Mucosa of rectum (tissue), 2 donors: Measurements from ENCODE around the gene SLC17A5.
"Not testable (repeated sequence)": the region's sequence is repeated elsewhere in the genome, so short reads cannot be mapped to it uniquely, and the experiment has no call there.

Experiments
- H3K27ac ChIP-seq, 2 donors: one replicate each; pipeline ENCODE4 v1.7.0; 2013; ENCODE audit warnings: inconsistent platforms in 2 of 2, low read depth in 2 of 2, low read length in 2 of 2
- H3K27me3 ChIP-seq, 2 donors: one replicate each; pipeline ENCODE4 v1.7.0; 2013; ENCODE audit warnings: low read length in 2 of 2; ENCODE audit not compliant: control insufficient read depth in 2 of 2, insufficient read depth in 2 of 2
- H3K36me3 ChIP-seq, 2 donors: one replicate each; pipeline ENCODE4 v1.7.0; 2013; ENCODE audit warnings: low read length in 2 of 2; ENCODE audit not compliant: control insufficient read depth in 2 of 2, insufficient read depth in 2 of 2
- H3K4me1 ChIP-seq, 2 donors: one replicate each; pipeline ENCODE4 v1.7.0; 2013; ENCODE audit warnings: low read length in 2 of 2, mild to moderate bottlenecking in 1 of 2; ENCODE audit not compliant: control insufficient read depth in 2 of 2, insufficient read depth in 2 of 2
- H3K4me3 ChIP-seq, 2 donors: one replicate each; pipeline ENCODE4 v1.7.0; 2013; ENCODE audit warnings: low read length in 2 of 2
- H3K9ac ChIP-seq, 2 donors: one replicate each; pipeline ENCODE4 v1.7.0; 2013; ENCODE audit warnings: low read length in 2 of 2, low read depth in 1 of 2, mild to moderate bottlenecking in 1 of 2
- H3K9me3 ChIP-seq, 2 donors: one replicate each; pipeline ENCODE4 v1.7.0; 2013; ENCODE audit warnings: low read length in 2 of 2; ENCODE audit not compliant: control insufficient read depth in 2 of 2
- donor health status: healthy.
- donor health status: Normal muscosa, but diverticular disease.

The SLC17A5 gene

DNA sequence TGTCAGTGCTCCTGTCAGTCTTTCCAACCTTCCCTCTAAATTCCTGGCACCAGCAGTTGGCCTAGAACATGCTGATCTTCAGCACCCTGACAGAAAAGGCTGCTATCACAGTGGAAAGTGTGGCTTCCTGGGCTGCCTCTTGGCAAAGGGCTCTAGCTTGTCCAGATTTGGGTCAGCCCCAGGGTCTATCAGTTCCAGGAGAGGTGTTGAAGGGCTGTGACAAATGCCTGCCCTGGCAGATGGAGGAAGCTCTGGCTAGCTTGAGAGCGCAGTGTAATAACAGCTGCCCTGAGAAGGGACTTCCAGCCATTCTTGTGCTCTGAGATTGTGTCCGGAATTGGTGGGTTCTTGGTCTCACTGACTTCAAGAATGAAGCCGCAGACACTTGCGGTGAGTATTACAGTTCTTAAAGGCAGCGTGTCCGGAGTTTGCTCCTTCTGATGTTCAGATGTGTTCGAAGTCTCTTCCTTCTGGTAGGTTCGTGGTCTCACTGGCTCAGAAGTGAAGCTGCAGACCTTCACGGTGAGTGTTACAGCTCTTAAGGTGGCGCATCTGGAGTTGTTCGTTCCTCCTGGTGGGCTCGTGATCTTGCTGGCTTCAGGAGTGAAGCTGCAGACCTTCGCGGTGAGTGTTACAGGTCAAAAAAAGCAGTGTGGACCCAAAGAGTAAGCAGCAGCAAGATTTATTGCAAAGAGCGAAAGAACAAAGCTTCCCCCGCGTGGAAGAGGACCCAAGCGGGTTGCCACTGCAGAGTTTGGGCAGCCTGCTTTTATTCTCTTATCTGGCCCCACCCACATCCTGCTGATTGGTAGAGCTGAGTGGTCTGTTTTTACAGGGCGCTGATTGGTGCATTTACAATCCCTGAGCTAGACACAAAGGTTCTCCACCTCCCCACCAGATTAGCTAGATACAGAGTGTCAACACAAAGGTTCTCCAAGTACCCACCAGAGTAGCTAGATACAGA lies 82.3 kb downstream of the SLC17A5 start:
- H3K27me3 ChIP-seq, H3K36me3 ChIP-seq, H3K9ac ChIP-seq, H3K4me3 ChIP-seq, H3K27ac ChIP-seq, H3K9me3 ChIP-seq, H3K4me1 ChIP-seq: not testable (repeated sequence)

DNA sequence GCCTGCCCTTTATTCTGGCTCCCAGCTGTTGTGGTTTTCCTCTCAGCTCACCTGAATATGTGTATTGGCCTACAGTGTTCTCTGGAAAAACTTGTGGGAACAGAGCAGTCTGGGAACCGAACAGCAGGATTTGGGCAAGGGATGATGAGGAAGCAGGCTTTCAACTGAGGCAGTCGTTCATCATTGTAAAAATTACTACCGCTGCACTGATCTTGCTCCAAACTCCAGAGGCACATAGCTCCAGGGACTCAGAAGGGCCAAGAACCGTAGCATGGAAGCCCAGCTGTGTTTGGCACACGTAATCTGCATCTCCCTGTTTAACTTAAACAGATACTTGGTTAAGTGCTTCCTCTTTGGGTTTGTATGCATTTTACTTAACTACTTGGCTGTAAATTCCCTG lies 84.7 kb downstream of the SLC17A5 start:
- Histone ChIP-seq H3K4me1 (peaks cover 3 to 6% of the 10 kb centered on the region in 2 donors), H3K27me3 (no peaks in the 10 kb centered on the region), H3K4me3 (no peak overlapping the region), H3K9me3 (no peaks in the 10 kb centered on the region), H3K27ac (no peak overlapping the region), H3K36me3 (no peaks in the 10 kb centered on the region), H3K9ac (no peak overlapping the region)

DNA sequence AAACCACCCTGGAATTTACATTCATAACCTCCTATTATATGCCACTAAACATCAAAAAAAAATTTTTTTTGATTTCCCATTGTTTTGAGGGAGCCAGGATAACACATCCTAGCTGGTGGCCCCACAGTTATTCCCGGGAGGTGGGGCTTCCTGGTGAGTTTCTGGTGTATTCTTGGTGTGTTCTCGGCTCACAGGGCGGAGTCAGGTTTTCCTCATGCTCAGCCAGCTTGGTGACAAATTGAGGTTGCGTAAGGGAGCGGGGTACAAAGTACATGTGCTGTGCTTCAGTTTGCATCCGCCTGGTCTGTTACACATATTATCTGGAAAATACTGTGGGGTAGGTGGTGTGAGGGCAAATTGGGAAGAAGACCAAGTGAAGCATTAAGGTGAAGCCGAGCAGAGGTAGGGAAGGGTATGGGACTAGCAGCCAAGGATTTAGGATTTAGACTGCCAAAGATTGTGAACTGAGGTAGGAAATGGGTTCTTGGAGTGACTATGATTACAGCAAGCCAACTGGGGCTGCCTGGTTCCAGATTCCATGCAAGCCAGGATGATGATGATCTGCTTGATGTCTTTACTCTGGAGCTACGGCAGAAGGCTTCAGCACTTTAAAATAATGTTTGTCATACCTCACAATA lies 86.7 kb downstream of the SLC17A5 start:
- H3K9me3 ChIP-seq, result no peaks in the 10 kb centered on the region
- H3K36me3 ChIP-seq, result no peaks in the 10 kb centered on the region
- no peak overlapping the region for H3K9ac ChIP-seq
- H3K27ac ChIP-seq, result peak overlapping the region; percentile 44 to 74
- peak overlapping the region in 1 of 2 donors; percentile 44 for H3K4me3 ChIP-seq
- H3K27me3 ChIP-seq, result no peaks in the 10 kb centered on the region
- H3K4me1 ChIP-seq, result peaks cover 3 to 6% of the 10 kb centered on the region in 2 donors

GRCh38 chr6:73566486-73566871 lies 87.3 kb downstream of the SLC17A5 start:
- not testable (repeated sequence) for H3K27me3 ChIP-seq, H3K9me3 ChIP-seq, H3K9ac ChIP-seq, H3K4me3 ChIP-seq, H3K36me3 ChIP-seq, H3K4me1 ChIP-seq
- peak overlapping the region in 1 of 2 donors; percentile 44 for H3K27ac ChIP-seq

DNA sequence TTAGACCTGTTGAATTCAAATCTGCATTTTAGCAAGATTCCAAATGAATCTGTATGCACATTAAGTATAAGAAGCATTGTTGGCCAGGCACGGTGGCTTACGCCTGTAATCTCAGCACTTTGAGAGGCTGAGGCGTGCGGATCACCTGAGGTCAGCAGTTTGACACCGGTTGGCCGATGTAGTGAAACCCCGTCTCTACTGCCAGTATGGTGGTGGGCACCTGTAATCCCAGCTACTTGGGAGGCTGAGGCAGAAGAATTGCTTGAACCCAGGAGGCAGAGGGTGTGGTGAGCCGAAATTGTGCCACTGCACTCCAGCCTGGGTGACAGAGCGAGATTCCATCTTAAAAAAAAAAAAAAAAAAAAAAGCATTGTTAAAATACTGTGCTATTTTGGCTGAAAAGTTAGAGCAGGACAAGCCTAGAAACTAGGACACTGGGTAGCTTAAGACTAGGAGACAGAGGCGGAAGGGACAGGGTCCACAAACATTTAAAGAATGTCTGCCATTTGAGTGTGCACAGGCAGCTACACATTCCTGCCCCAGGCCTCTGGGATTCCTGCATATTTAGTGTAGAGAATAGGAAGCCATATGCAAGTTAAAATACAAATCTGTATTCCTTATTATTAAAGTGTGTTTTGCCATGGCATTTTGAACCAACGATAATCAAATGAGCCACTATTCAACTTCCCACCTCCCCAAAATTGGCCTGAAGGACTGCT lies 87.9 kb downstream of the SLC17A5 start:
- no peak overlapping the region for H3K9ac ChIP-seq
- H3K4me1 ChIP-seq, result peaks cover 3 to 6% of the 10 kb centered on the region in 2 donors
- H3K36me3 ChIP-seq, result no peaks in the 10 kb centered on the region
- no peak overlapping the region for H3K27ac ChIP-seq
- no peak overlapping the region for H3K4me3 ChIP-seq
- H3K27me3 ChIP-seq, result no peaks in the 10 kb centered on the region
- H3K9me3 ChIP-seq, result no peaks in the 10 kb centered on the region

DNA sequence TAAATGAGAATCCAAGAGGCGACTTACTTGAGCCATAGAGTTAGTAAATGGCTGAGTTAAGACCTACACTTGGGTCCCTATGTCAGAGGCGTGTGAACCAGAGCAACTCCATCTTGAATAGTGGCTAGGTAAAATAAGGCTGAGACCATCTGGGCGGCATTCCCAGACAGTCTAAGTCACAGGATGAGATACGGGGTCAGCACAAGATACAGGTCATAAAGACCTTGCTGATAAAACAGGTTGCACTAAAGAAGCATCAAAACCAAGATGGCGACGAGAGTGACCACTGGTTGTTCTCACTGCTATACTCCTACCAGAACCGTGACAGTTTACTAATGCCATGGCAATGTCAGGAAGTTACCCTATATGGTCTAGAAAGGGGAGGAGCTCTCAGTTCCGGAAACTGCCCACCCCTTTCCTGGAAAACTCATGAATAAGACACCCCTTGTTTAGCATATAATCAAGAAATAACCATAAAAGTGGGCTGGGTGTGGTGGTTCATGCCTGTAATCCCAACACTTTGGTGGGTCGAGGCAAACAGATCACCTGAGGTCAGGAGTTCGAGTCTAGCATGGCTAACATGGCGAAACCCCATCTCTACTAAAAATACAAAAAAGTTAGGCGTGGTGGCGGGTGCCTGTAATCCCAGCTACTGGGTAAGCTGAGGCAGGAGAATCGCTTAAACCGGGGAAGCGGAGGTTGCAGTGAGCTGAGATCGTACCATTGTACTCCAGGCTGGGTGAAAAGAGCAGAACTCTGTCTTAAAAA lies 89.0 kb downstream of the SLC17A5 start:
- no peaks in the 10 kb centered on the region for H3K27me3 ChIP-seq
- H3K36me3 ChIP-seq, result no peaks in the 10 kb centered on the region
- H3K27ac ChIP-seq, result no peak overlapping the region
- H3K9ac ChIP-seq, result no peak overlapping the region
- no peaks in the 10 kb centered on the region for H3K9me3 ChIP-seq
- H3K4me1 ChIP-seq, result peaks cover 3 to 6% of the 10 kb centered on the region in 2 donors
- H3K4me3 ChIP-seq, result no peak overlapping the region

GRCh38 chr6:73562558-73562957 lies 91.2 kb downstream of the SLC17A5 start:
- no peak overlapping the region for H3K9ac ChIP-seq
- no peaks in the 10 kb centered on the region for H3K9me3 ChIP-seq
- H3K4me1 ChIP-seq, result peaks cover 3 to 6% of the 10 kb centered on the region in 2 donors
- no peak overlapping the region for H3K27ac ChIP-seq
- H3K36me3 ChIP-seq, result no peaks in the 10 kb centered on the region
- H3K4me3 ChIP-seq, result no peak overlapping the region
- H3K27me3 ChIP-seq, result no peaks in the 10 kb centered on the region

- no peak overlapping the region for H3K9ac ChIP-seq
- no peaks in the 10 kb centered on the region for H3K9me3 ChIP-seq
- no peaks in the 10 kb centered on the region for H3K4me1 ChIP-seq
- no peaks in the 10 kb centered on the region for H3K27me3 ChIP-seq
- H3K27ac ChIP-seq, result no peak overlapping the region
- H3K4me3 ChIP-seq, result no peak overlapping the region
- H3K36me3 ChIP-seq, result no peaks in the 10 kb centered on the region
Observed at GRCh38 chr6:73560853-73561407, 92.9 kb downstream of the SLC17A5 start.

- no peak overlapping the region for H3K9ac ChIP-seq
Observed at GRCh38 chr6:73560182-73560732, 93.5 kb downstream of the SLC17A5 start.

More at GRCh38 chr6:73560182-73560732, 93.5 kb downstream of the SLC17A5 start:
- H3K9me3 ChIP-seq, result no peaks in the 10 kb centered on the region
- H3K36me3 ChIP-seq, result no peaks in the 10 kb centered on the region
- no peaks in the 10 kb centered on the region for H3K4me1 ChIP-seq
- H3K27me3 ChIP-seq, result no peaks in the 10 kb centered on the region
- H3K27ac ChIP-seq, result no peak overlapping the region
- no peak overlapping the region for H3K4me3 ChIP-seq
